ENCODE results near the gene DDIT3.

The DDIT3 gene

GRCh38 chr12:57545809-57546437 lies 25.6 kb upstream of the DDIT3 start:
- H3K36me3 ChIP-seq (ENCODE audit: control insufficient read depth, insufficient read depth, low read length) = no peaks in the 10 kb centered on the region
- peak overlapping the region; percentile 93 for H3K4me2 ChIP-seq (ENCODE audit: low read length)
- no peak for TF ChIP-seq CTCF (IDR thresholded peaks at IDR 0.05)
- peaks cover 13% of the 10 kb centered on the region for H3K4me1 ChIP-seq
- H3K79me2 ChIP-seq = peaks cover 19% of the 10 kb centered on the region
- H3K27me3 ChIP-seq (ENCODE audit: control insufficient read depth, insufficient read depth, low read length) = no peaks in the 10 kb centered on the region
- H3K9ac ChIP-seq = peak overlapping the region; percentile 75
- peak overlapping the region; percentile 81 for H2AFZ ChIP-seq
- H3K27ac ChIP-seq = peak overlapping the region; percentile 67
- H3K9me3 ChIP-seq (ENCODE audit: control insufficient read depth, low read length) = no peaks in the 10 kb centered on the region
- H3K4me3 ChIP-seq (ENCODE audit: low read depth, low read length) = peak overlapping the region; percentile 100

GRCh38 chr12:57543581-57543980 lies 23.3 kb upstream of the DDIT3 start:
- Histone ChIP-seq H3K9ac (no peak overlapping the region), H3K79me2 (peaks cover 17% of the 10 kb centered on the region), H2AFZ (no peak overlapping the region), H3K36me3 (ENCODE audit: control insufficient read depth, insufficient read depth, low read length) (no peaks in the 10 kb centered on the region), H3K4me1 (peaks cover 9% of the 10 kb centered on the region), H3K4me3 (ENCODE audit: low read depth, low read length) (no peak overlapping the region), H3K4me2 (ENCODE audit: low read length) (no peak overlapping the region), H3K27ac (no peak overlapping the region), H3K27me3 (ENCODE audit: control insufficient read depth, insufficient read depth, low read length) (no peaks in the 10 kb centered on the region), H3K9me3 (ENCODE audit: control insufficient read depth, low read length) (no peaks in the 10 kb centered on the region)
- TF ChIP-seq CTCF (IDR thresholded peaks at IDR 0.05) = no peak

DNA sequence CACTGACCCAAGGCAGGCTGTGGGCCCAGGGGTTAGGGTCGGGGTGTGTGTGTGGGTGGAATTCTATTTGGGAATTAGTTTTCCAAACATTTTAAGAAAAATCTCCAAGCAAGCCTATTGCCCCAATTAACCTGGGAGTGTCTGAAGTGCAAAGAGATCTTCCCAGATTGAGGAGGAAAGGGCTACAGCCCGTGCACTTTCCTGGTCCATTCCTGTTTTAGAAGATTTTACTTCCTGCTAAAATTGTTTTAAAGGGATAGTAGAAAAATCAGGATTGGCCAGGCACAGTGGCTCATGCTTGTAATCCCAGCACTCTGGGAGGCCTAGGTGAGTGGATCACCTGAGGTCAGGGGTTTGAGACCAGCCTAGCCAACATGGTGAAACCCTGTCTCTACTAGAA lies 21.4 kb upstream of the DDIT3 start:
- no peak overlapping the region for H3K9ac ChIP-seq
- no peaks in the 10 kb centered on the region for H3K27me3 ChIP-seq (ENCODE audit: control insufficient read depth, insufficient read depth, low read length)
- peaks cover 9% of the 10 kb centered on the region for H3K4me1 ChIP-seq
- no peaks in the 10 kb centered on the region for H3K36me3 ChIP-seq (ENCODE audit: control insufficient read depth, insufficient read depth, low read length)
- no peak for TF ChIP-seq CTCF (IDR thresholded peaks at IDR 0.05)
- H3K4me2 ChIP-seq (ENCODE audit: low read length) = no peak overlapping the region
- peaks cover 13% of the 10 kb centered on the region for H3K79me2 ChIP-seq
- no peak overlapping the region for H3K27ac ChIP-seq
- H3K9me3 ChIP-seq (ENCODE audit: control insufficient read depth, low read length) = no peaks in the 10 kb centered on the region
- H3K4me3 ChIP-seq (ENCODE audit: low read depth, low read length) = no peak overlapping the region
- H2AFZ ChIP-seq = no peak overlapping the region

GRCh38 chr12:57541001-57541400 lies 20.7 kb upstream of the DDIT3 start:
- H3K27ac ChIP-seq = no peak overlapping the region
- H3K79me2 ChIP-seq = peaks cover 6% of the 10 kb centered on the region
- H3K27me3 ChIP-seq (ENCODE audit: control insufficient read depth, insufficient read depth, low read length) = no peaks in the 10 kb centered on the region
- no peak overlapping the region for H2AFZ ChIP-seq
- H3K4me3 ChIP-seq (ENCODE audit: low read depth, low read length) = no peak overlapping the region
- peaks cover 8% of the 10 kb centered on the region for H3K4me1 ChIP-seq
- no peak for TF ChIP-seq CTCF (IDR thresholded peaks at IDR 0.05)
- H3K9me3 ChIP-seq (ENCODE audit: control insufficient read depth, low read length) = no peaks in the 10 kb centered on the region
- H3K36me3 ChIP-seq (ENCODE audit: control insufficient read depth, insufficient read depth, low read length) = no peaks in the 10 kb centered on the region
- no peak overlapping the region for H3K9ac ChIP-seq
- no peak overlapping the region for H3K4me2 ChIP-seq (ENCODE audit: low read length)

DNA sequence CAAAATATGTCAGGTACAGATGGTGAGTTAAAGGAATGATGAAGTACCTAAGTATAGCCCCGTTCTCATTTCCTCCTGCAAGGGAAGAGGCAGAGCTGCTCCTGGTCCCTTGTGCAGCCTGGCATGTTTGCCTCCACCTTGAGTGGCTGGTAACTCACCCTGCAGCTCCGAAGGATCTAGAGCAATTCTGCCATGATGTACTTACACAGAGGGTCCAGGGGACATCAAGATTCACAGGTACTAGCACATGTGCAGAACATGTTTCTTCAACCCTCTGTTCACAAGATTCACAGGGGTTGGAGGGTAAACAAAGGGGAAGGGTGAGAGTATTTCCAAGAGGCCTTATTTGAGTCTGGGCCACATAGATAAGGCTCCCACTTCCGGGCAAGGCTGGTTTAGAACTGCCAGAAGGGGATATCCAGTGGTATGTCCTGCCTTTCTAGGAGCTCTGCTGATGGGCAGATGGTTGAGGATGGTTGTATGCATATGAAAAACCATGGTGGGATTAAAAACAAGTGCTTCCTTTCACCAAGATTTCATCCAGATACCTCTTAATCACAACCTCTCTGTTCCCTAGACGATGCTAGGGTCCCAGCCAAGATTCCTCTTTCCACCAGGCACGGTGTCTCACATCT lies 18.9 kb upstream of the DDIT3 start:
- no peak overlapping the region for H3K9ac ChIP-seq
- no peak overlapping the region for H3K4me2 ChIP-seq (ENCODE audit: low read length)
- no peak overlapping the region for H2AFZ ChIP-seq
- H3K36me3 ChIP-seq (ENCODE audit: control insufficient read depth, insufficient read depth, low read length) = no peaks in the 10 kb centered on the region
- H3K4me3 ChIP-seq (ENCODE audit: low read depth, low read length) = no peak overlapping the region
- no peaks in the 10 kb centered on the region for H3K79me2 ChIP-seq
- no peaks in the 10 kb centered on the region for H3K4me1 ChIP-seq
- H3K27ac ChIP-seq = no peak overlapping the region
- no peaks in the 10 kb centered on the region for H3K9me3 ChIP-seq (ENCODE audit: control insufficient read depth, low read length)
- H3K27me3 ChIP-seq (ENCODE audit: control insufficient read depth, insufficient read depth, low read length) = no peaks in the 10 kb centered on the region
- no peak for TF ChIP-seq CTCF (IDR thresholded peaks at IDR 0.05)

Data from parathyroid adenoma (tissue), 2 donors.